Stomach smooth muscle (tissue), 2 donors: ENCODE data around the gene ADAMTSL1.

Experiments
- H3K27ac ChIP-seq: one replicate; pipeline ENCODE4 v1.7.0; 2013; ENCODE audit warnings: mild to moderate bottlenecking, low read length, inconsistent platforms
- H3K27me3 ChIP-seq, 2 donors: one replicate each; pipeline ENCODE4 v1.7.0; 2013; ENCODE audit warnings: low read length in 2 of 2; ENCODE audit not compliant: insufficient read depth in 2 of 2, control insufficient read depth in 1 of 2
- H3K36me3 ChIP-seq, 2 donors: one replicate each; pipeline ENCODE4 v1.7.0; 2013; ENCODE audit warnings: low read length in 2 of 2; ENCODE audit not compliant: control insufficient read depth in 2 of 2, insufficient read depth in 2 of 2
- H3K4me1 ChIP-seq: one replicate; pipeline ENCODE4 v1.7.0; 2013; ENCODE audit warnings: low read length; ENCODE audit not compliant: control insufficient read depth, insufficient read depth
- H3K4me3 ChIP-seq, 2 donors: one replicate each; pipeline ENCODE4 v1.7.0; 2013; ENCODE audit warnings: low read length in 2 of 2
- H3K9ac ChIP-seq, 2 donors: one replicate each; pipeline ENCODE4 v1.7.0; 2013; ENCODE audit warnings: low read length in 2 of 2, mild to moderate bottlenecking in 1 of 2
- H3K9me3 ChIP-seq, 2 donors: one replicate each; pipeline ENCODE4 v1.7.0; 2013; ENCODE audit warnings: low read length in 2 of 2; ENCODE audit not compliant: control insufficient read depth in 2 of 2
- donor health status: healthy.
- donor health status: Pancreatic carcinoma.

The ADAMTSL1 gene

GRCh38 chr9:18896004-18896403 lies 422.1 kb downstream of the ADAMTSL1 start:
- Histone ChIP-seq H3K4me3 (no peak overlapping the region), H3K36me3 (peaks cover 0 to 10% of the 10 kb centered on the region in 2 donors), H3K27ac (no peak overlapping the region), H3K9me3 (peaks cover 8 to 16% of the 10 kb centered on the region in 2 donors), H3K4me1 (no peaks in the 10 kb centered on the region), H3K9ac (no peak overlapping the region), H3K27me3 (no peaks in the 10 kb centered on the region)

GRCh38 chr9:18896531-18897179 lies 422.7 kb downstream of the ADAMTSL1 start:
- H3K9me3 ChIP-seq, result peaks cover 8 to 16% of the 10 kb centered on the region in 2 donors

GRCh38 chr9:18903450-18903849 lies 429.5 kb downstream of the ADAMTSL1 start:
- Histone ChIP-seq H3K4me1 (peaks cover 3% of the 10 kb centered on the region), H3K9ac (no peak overlapping the region), H3K27me3 (no peaks in the 10 kb centered on the region), H3K4me3 (no peak overlapping the region), H3K9me3 (no peaks in the 10 kb centered on the region), H3K27ac (no peak overlapping the region), H3K36me3 (peaks cover 0 to 2% of the 10 kb centered on the region in 2 donors)

More at GRCh38 chr9:18896531-18897179, 422.7 kb downstream of the ADAMTSL1 start:
- Histone ChIP-seq H3K9ac (no peak overlapping the region), H3K36me3 (peaks cover 0 to 10% of the 10 kb centered on the region in 2 donors), H3K27me3 (no peaks in the 10 kb centered on the region), H3K4me1 (no peaks in the 10 kb centered on the region), H3K27ac (no peak overlapping the region), H3K4me3 (no peak overlapping the region)

GRCh38 chr9:18905028-18905882 lies 431.3 kb downstream of the ADAMTSL1 start:
- H3K9ac ChIP-seq, result no peak overlapping the region
- peaks cover 0 to 2% of the 10 kb centered on the region in 2 donors for H3K36me3 ChIP-seq
- no peaks in the 10 kb centered on the region for H3K27me3 ChIP-seq
- H3K4me1 ChIP-seq, result peaks cover 9% of the 10 kb centered on the region
- H3K9me3 ChIP-seq, result no peaks in the 10 kb centered on the region
- H3K4me3 ChIP-seq, result no peak overlapping the region
- no peak overlapping the region for H3K27ac ChIP-seq

GRCh38 chr9:18905883-18906629 lies 432.1 kb downstream of the ADAMTSL1 start:
- no peak overlapping the region for H3K9ac ChIP-seq
- no peak overlapping the region for H3K27ac ChIP-seq
- H3K36me3 ChIP-seq, result peaks cover 0 to 2% of the 10 kb centered on the region in 2 donors
- no peaks in the 10 kb centered on the region for H3K9me3 ChIP-seq
- H3K4me1 ChIP-seq, result peaks cover 12% of the 10 kb centered on the region
- no peaks in the 10 kb centered on the region for H3K27me3 ChIP-seq
- H3K4me3 ChIP-seq, result no peak overlapping the region

GRCh38 chr9:18906656-18907395 lies 432.9 kb downstream of the ADAMTSL1 start:
- H3K9me3 ChIP-seq, result no peaks in the 10 kb centered on the region
- no peak overlapping the region for H3K9ac ChIP-seq
- peaks cover 13% of the 10 kb centered on the region for H3K4me1 ChIP-seq
- H3K27ac ChIP-seq, result no peak overlapping the region
- no peaks in the 10 kb centered on the region for H3K27me3 ChIP-seq
- H3K36me3 ChIP-seq, result peaks cover 0 to 2% of the 10 kb centered on the region in 2 donors
- H3K4me3 ChIP-seq, result no peak overlapping the region

DNA sequence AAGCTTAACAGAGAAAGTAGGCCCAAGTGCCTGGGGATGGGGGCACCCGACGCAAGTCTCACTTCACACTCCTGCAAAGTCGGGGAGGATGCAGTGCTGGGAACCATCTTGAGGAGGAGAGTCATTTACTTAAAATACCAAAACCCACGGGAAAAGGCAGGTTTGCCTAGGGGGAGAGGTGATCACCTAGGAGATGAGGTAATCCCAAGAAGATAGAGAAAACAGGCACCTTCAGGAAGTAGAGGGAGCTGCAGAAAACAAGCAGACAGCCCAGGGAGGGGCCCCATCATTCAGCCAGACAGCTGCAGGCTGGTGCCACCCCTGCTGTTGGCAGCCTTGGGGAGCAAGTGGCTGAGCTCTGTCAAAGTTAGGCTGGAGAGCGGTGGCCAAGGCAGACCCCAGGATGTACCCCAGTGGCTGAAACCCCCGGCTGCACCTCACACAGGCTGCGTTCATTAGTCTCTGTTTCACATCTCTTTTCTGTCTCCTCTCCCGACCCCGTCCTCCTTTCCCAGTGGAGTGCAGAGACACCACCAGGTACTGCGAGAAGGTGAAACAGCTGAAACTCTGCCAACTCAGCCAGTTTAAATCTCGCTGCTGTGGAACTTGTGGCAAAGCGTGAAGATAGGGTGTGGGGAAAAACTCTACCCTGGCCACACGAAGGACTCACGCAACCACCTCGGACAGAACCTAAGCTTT lies 434.1 kb downstream of the ADAMTSL1 start:
- H3K36me3 ChIP-seq, result peaks cover 0 to 2% of the 10 kb centered on the region in 2 donors
- H3K4me1 ChIP-seq, result peaks cover 13% of the 10 kb centered on the region

GRCh38 chr9:18909140-18910018 lies 435.4 kb downstream of the ADAMTSL1 start:
- Histone ChIP-seq H3K9ac (no peak overlapping the region), H3K27ac (no peak overlapping the region), H3K27me3 (no peaks in the 10 kb centered on the region), H3K4me3 (no peak overlapping the region), H3K36me3 (peaks cover 0 to 2% of the 10 kb centered on the region in 2 donors), H3K4me1 (peaks cover 13% of the 10 kb centered on the region), H3K9me3 (no peaks in the 10 kb centered on the region)

More for the DNA sequence above, 434.1 kb downstream of the ADAMTSL1 start:
- Histone ChIP-seq H3K9me3 (no peaks in the 10 kb centered on the region), H3K9ac (no peak overlapping the region), H3K4me3 (no peak overlapping the region), H3K27ac (no peak overlapping the region), H3K27me3 (no peaks in the 10 kb centered on the region)

- H3K9me3 ChIP-seq, result no peaks in the 10 kb centered on the region
- H3K27me3 ChIP-seq, result no peaks in the 10 kb centered on the region
- no peak overlapping the region for H3K4me3 ChIP-seq
- H3K36me3 ChIP-seq, result peaks cover 0 to 2% of the 10 kb centered on the region in 2 donors
- no peak overlapping the region for H3K9ac ChIP-seq
- H3K4me1 ChIP-seq, result peaks cover 13% of the 10 kb centered on the region
- H3K27ac ChIP-seq, result no peak overlapping the region
Measured at GRCh38 chr9:18910435-18910834, 436.5 kb downstream of the ADAMTSL1 start.
